H1 (cell line): ENCODE results near the gene ZC3H6. TPM values are rescaled to one million over a fixed set of nuclear protein-coding genes. Genes with fewer than 3 reads are reported as not detected.

Experiments used
- EGR1 ChIP-seq: IDR thresholded peaks from 2 replicates; pipeline ENCODE4 v1.6.1; 2011; ENCODE audit warnings: low read depth, low read length, borderline replicate concordance
- SAP30 ChIP-seq: fragments of 300-600 bp; sonication (generic); IDR thresholded peaks from 2 replicates; pipeline ENCODE4 v1.7.1; 2012; ENCODE audit warnings: low read length, moderate library complexity, mild to moderate bottlenecking, inconsistent platforms; ENCODE audit not compliant: insufficient read depth, insufficient replicate concordance
- SUZ12 ChIP-seq: fragments of 200-600 bp; sonication (generic); IDR thresholded peaks from 2 replicates; pipeline ENCODE4 v1.6.1; 2012; ENCODE audit warnings: mild to moderate bottlenecking, inconsistent platforms, low read length, moderate library complexity, mixed read lengths
- polyA plus RNA-seq, 7 experiments: library from polyadenylated mRNA; depleted of rRNA in 3 of 7; stranded (reverse) in 5 of 7; unstranded in 2 of 7; fragments of >200 nt in 5 of 7; fragments of 200-250 nt in 2 of 7; gene quantifications; 1 replicate in 5 of 7; 2 replicates in 1 of 7; 4 replicates in 1 of 7; pipeline versions ENCODE4 v1.2.1 to v1.2.3, GENCODE V29; 2011 to 2013; ENCODE audit warnings: missing spikeins in 2 of 7, mixed read lengths in 2 of 7
- total RNA-seq: library from RNA; stranded (reverse); fragmentation: NEBNext Ultra II Directional; extraction: Animal tissue kit (Norgen Biotek cat#: 25700); gene quantifications from 2 replicates; pipeline ENCODE4 v1.2.1, GENCODE V29; 2021
- TF ChIP-seq, protein P1 (sequence below), 3 experiments: IDR thresholded peaks; 1 replicate in 2 of 3; 2 replicates in 1 of 3; pipeline versions ENCODE4 v1.5.1 to v1.6.1; 2011; ENCODE audit warnings: low read length in 3 of 3, mild to moderate bottlenecking in 3 of 3, inconsistent platforms in 2 of 3, low read depth in 1 of 3, moderate library complexity in 1 of 3; ENCODE audit not compliant: insufficient read depth in 1 of 3; ENCODE audit errors: control extremely low read depth in 1 of 3

ZC3H6 gene
- total and polyA plus RNA-seq, 2 of the 8 experiments (the other 6 are each of a cell fraction or from before 2014, with no cell fraction given): 1.4 to 6.9 TPM

DNA sequence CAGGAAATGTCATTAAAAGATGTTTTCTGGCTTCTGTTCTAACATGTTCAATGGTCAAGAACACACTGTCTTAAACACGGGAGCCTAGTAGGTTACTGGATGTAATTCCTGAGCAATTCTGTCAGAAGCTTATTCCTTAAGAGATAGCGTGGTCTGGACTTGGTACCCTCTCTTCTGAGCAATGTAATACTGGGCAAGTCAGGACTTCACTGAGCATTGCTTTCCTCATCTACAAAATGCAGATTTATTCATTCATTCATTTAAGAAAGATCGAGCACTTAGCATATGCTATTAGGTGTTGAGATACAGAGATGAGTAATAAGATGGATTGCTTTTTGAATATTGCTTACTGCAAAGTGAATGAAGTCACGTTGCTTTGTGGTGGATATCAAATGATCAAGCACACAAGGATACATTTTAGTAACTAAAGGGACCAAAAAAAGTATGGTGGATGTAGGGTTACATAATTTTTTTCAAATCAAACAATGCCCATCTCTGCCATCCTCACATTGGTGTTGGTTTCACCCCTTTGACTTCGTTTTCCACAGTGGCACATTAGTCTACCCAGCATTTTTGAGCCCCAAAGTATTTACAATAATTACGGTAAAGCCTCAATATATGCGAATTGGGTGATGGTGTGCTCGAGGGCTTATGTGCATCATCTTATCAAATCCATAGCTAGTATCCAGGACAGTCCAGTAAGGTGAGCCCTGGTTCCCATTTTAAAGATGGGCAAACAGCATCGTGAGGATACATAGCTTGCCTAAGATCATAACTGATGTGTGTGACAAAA, 65.3 kb downstream of the ZC3H6 start (continued):
- TF ChIP-seq SUZ12 (no peak), EGR1 (no peak), SAP30 (no peak)
- TF ChIP-seq, protein P1, sequence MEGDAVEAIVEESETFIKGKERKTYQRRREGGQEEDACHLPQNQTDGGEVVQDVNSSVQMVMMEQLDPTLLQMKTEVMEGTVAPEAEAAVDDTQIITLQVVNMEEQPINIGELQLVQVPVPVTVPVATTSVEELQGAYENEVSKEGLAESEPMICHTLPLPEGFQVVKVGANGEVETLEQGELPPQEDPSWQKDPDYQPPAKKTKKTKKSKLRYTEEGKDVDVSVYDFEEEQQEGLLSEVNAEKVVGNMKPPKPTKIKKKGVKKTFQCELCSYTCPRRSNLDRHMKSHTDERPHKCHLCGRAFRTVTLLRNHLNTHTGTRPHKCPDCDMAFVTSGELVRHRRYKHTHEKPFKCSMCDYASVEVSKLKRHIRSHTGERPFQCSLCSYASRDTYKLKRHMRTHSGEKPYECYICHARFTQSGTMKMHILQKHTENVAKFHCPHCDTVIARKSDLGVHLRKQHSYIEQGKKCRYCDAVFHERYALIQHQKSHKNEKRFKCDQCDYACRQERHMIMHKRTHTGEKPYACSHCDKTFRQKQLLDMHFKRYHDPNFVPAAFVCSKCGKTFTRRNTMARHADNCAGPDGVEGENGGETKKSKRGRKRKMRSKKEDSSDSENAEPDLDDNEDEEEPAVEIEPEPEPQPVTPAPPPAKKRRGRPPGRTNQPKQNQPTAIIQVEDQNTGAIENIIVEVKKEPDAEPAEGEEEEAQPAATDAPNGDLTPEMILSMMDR (IDR thresholded peaks at IDR 0.05; ENCODE audit: control extremely low read depth in 1 of 3, insufficient read depth in 1 of 3, low read depth in 1 of 3, low read length in 3 of 3): no peak
